ENCODE results near the gene LPGAT1. TPM values are rescaled to one million over a fixed set of nuclear protein-coding genes. Genes with fewer than 3 reads are reported as not detected.

Gene LPGAT1
- total RNA-seq, 4 donors from 2014 or later: 49.0 to 76.2 (median 62.2) TPM

DNA sequence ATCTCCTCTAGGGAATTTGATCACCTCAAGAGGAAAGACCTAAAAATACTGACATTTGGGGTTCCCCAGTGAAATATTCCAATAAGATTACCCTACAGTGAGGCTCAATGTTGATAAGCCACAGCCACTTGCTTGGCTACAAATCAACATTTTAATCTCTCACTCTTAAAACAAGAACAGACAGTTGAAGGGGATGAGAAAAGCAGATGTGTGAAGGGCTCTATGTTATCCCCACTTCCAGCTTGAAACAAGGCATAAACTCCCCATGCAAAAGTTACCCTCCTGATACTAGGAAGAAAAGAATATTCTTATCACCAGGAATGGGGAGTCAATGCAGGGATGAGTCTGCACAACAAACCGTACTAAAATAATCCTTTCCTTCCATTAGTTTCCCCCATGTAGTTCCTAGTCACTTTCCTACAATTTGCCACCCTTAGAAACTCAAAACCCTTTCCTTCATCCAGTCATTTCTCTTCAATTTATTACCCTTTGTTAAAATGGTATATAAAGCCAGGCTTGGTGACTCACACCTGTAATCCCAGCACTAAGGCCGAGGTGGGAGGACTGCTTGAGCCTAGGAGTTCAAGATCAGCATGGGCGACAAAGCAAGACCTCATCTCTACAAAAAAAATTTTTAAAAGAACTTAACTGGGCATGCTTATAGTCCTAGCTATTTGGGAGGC, 29.5 kb downstream of the LPGAT1 start:
- WGBS: 95% methylated on average over 3 of the region's 3 CpGs
- intact Hi-C loops (cut with DNase I): no loop called here

DNA sequence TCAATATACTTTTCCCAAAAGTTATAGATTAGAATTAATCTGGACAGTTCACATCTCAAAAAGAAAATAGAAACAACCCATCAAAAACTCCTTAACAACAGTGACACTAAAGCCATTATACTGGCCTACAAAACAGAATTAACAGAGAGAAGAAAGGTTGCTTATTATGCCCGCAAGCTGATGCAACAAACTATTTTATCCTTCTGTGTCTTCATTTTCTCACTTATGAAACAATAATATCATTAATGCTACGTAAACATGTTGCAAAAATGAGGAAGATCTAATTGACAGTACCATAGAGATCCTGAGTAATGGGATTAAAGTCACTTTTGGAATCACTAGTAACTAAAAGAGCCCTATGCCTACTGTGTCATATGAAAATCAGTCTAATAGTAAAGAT, 32.6 kb downstream of the LPGAT1 start:
- H3K9me3 ChIP-seq: no peaks in the 10 kb centered on the region
- no peak for TF ChIP-seq CTCF (IDR thresholded peaks at IDR 0.05)
- TF ChIP-seq EP300 (IDR thresholded peaks at IDR 0.05): no peak
- TF ChIP-seq POLR2AphosphoS5 (IDR thresholded peaks at IDR 0.05): no peak
- TF ChIP-seq POLR2A (IDR thresholded peaks at IDR 0.05; ENCODE audit: low read depth): no peak
- intact Hi-C loops (cut with DNase I): no loop called here
- no peaks in the 10 kb centered on the region for H3K27me3 ChIP-seq
- peaks cover 0 to 4% (median 2%) of the 10 kb centered on the region in 4 donors for H3K4me1 ChIP-seq
- no peak for DNase-seq (ENCODE audit: extremely low spot score)
- peaks cover 0 to under 1% (median under 1%) of the 10 kb centered on the region in 4 donors for H3K36me3 ChIP-seq
- WGBS: 92% methylated on average over 2 of the region's 2 CpGs
- no peak overlapping the region for H3K4me3 ChIP-seq
- H3K27ac ChIP-seq (replicated peaks in 1 of 4): no peak overlapping the region

More for the DNA sequence above, 29.5 kb downstream of the LPGAT1 start:
- H3K4me3 ChIP-seq: no peak overlapping the region
- no peaks in the 10 kb centered on the region for H3K27me3 ChIP-seq
- no peaks in the 10 kb centered on the region for H3K9me3 ChIP-seq
- H3K4me1 ChIP-seq: peaks cover 0 to 3% (median 0%) of the 10 kb centered on the region in 4 donors
- H3K36me3 ChIP-seq: peaks cover 0 to 10% (median 5%) of the 10 kb centered on the region in 4 donors
- H3K27ac ChIP-seq (replicated peaks in 1 of 4): no peak overlapping the region
- no peak for DNase-seq (ENCODE audit: extremely low spot score)
- TF ChIP-seq POLR2AphosphoS5 (IDR thresholded peaks at IDR 0.05) (no peak), EP300 (IDR thresholded peaks at IDR 0.05) (no peak), POLR2A (IDR thresholded peaks at IDR 0.05; ENCODE audit: low read depth) (no peak), CTCF (IDR thresholded peaks at IDR 0.05) (no peak)

GRCh38 chr1:211791979-211792378, 38.6 kb downstream of the LPGAT1 start:
- no peaks in the 10 kb centered on the region for H3K9me3 ChIP-seq
- no peak overlapping the region for H3K27ac ChIP-seq (replicated peaks in 1 of 4)
- H3K27me3 ChIP-seq: no peaks in the 10 kb centered on the region
- H3K36me3 ChIP-seq: peaks cover 0 to 29% (median 16%) of the 10 kb centered on the region in 4 donors
- WGBS: 100% methylated on average over 2 of the region's 2 CpGs
- intact Hi-C loops (cut with DNase I): no loop called here
- no peak overlapping the region for H3K4me3 ChIP-seq
- no peak for DNase-seq (ENCODE audit: extremely low spot score)
- TF ChIP-seq EP300 (IDR thresholded peaks at IDR 0.05) (no peak), POLR2AphosphoS5 (IDR thresholded peaks at IDR 0.05) (no peak), POLR2A (IDR thresholded peaks at IDR 0.05; ENCODE audit: low read depth) (no peak), CTCF (IDR thresholded peaks at IDR 0.05) (no peak)
- peaks cover 0 to 13% (median 4%) of the 10 kb centered on the region in 4 donors for H3K4me1 ChIP-seq

GRCh38 chr1:211789641-211790464, 40.7 kb downstream of the LPGAT1 start:
- 90% methylated on average over 11 of the region's 11 CpGs for WGBS
- no peak for TF ChIP-seq CTCF (IDR thresholded peaks at IDR 0.05)
- no peak for TF ChIP-seq POLR2AphosphoS5 (IDR thresholded peaks at IDR 0.05)
- no peak for TF ChIP-seq POLR2A (IDR thresholded peaks at IDR 0.05; ENCODE audit: low read depth)
- no peak for TF ChIP-seq EP300 (IDR thresholded peaks at IDR 0.05)
- H3K4me3 ChIP-seq: no peak overlapping the region
- intact Hi-C loops (cut with DNase I): no loop called here
- no peaks in the 10 kb centered on the region for H3K27me3 ChIP-seq
- no peak overlapping the region for H3K27ac ChIP-seq (replicated peaks in 1 of 4)
- DNase-seq (ENCODE audit: extremely low spot score): no peak
- H3K36me3 ChIP-seq: peaks cover 4 to 35% (median 17%) of the 10 kb centered on the region in 4 donors
- H3K9me3 ChIP-seq: no peaks in the 10 kb centered on the region
- peaks cover 0 to 9% (median 4%) of the 10 kb centered on the region in 4 donors for H3K4me1 ChIP-seq

Measured in esophagus muscularis mucosa (tissue), 4 donors.